MM.1S (cell line): ENCODE data around the gene COL5A1.

Source experiments
- EZH2 ChIP-seq: fragments of 300-600 bp; sonication (generic); optimal IDR thresholded peaks from 2 replicates; pipeline ENCODE3; 2017; ENCODE audit warnings: low read depth, mild to moderate bottlenecking, antibody characterized with exemption, low read length, mixed read lengths
- EZH2phosphoT487 ChIP-seq: fragments of 300-600 bp; sonication (generic); IDR thresholded peaks from 2 replicates; pipeline ENCODE4 v1.6.1; 2018; ENCODE audit warnings: antibody characterized with exemption, low read length
- TF ChIP-seq, protein P1 (sequence below): fragments of 300-600 bp; sonication (generic); IDR thresholded peaks from 2 replicates; pipeline ENCODE4 v1.5.1; 2016; ENCODE audit warnings: antibody characterized with exemption, low read length, mixed read lengths

DNA sequence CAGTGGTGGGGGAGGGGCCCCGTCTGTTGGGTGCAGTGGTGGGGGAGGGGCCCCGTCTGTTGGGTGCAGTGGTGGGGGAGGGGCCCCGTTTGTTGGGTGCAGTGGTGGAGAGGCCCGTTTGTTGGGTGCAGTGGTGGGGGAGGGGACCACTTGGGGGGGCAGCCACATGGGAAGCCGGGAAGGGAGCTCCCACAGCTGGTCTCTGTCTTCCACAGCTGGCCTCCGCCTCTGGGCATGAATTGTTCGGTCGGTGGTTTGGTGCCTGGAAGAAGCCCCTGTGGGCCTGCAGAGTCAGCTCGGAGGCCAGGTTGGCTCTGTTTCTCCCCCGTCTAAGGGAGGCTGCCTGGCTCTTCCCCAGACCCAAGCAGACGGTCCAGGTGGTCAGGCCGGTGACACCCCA is 69.3 kb downstream of the COL5A1 start:
- TF ChIP-seq, protein P1, sequence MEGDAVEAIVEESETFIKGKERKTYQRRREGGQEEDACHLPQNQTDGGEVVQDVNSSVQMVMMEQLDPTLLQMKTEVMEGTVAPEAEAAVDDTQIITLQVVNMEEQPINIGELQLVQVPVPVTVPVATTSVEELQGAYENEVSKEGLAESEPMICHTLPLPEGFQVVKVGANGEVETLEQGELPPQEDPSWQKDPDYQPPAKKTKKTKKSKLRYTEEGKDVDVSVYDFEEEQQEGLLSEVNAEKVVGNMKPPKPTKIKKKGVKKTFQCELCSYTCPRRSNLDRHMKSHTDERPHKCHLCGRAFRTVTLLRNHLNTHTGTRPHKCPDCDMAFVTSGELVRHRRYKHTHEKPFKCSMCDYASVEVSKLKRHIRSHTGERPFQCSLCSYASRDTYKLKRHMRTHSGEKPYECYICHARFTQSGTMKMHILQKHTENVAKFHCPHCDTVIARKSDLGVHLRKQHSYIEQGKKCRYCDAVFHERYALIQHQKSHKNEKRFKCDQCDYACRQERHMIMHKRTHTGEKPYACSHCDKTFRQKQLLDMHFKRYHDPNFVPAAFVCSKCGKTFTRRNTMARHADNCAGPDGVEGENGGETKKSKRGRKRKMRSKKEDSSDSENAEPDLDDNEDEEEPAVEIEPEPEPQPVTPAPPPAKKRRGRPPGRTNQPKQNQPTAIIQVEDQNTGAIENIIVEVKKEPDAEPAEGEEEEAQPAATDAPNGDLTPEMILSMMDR = no peak
- no peak for TF ChIP-seq EZH2
- no peak for TF ChIP-seq EZH2phosphoT487
